SU-DHL-6 (cell line): ENCODE results near the gene HM13.

Experiments
- H2AFZ ChIP-seq: fragments of 200-600 bp; sonication (generic); 2 replicates; pipeline ENCODE4 v1.6.1; 2014; ENCODE audit warnings: low read depth, mild to moderate bottlenecking, moderate library complexity, mixed read lengths, antibody characterized with exemption, low read length; ENCODE audit not compliant: severe bottlenecking
- H3F3A ChIP-seq: fragments of 200-600 bp; shearing (Covaris generic); 2 replicates; pipeline ENCODE4 v1.6.0; 2016; ENCODE audit warnings: antibody characterized with exemption, mild to moderate bottlenecking; ENCODE audit not compliant: insufficient read depth
- H3K27ac ChIP-seq: fragments of 200-600 bp; sonication (generic); 2 replicates; pipeline ENCODE4 v1.5.1; 2016; ENCODE audit warnings: low read depth, mild to moderate bottlenecking, low read length, moderate library complexity, mixed read lengths
- H3K27me3 ChIP-seq: fragments of 200-600 bp; sonication (generic), shearing (Covaris generic); 2 replicates; pipeline ENCODE4 v1.6.0; 2014; ENCODE audit warnings: mild to moderate bottlenecking, low read length
- H3K36me3 ChIP-seq: fragments of 200-600 bp; sonication (generic); 2 replicates; pipeline ENCODE4 v1.6.1; 2014; ENCODE audit warnings: mild to moderate bottlenecking, low read length, mixed read lengths
- H3K4me2 ChIP-seq: fragments of 300-600, 200-600 bp; shearing (Covaris generic), sonication (generic); 2 replicates; pipeline ENCODE4 v1.6.0; 2014; ENCODE audit warnings: low read length, low read depth, mild to moderate bottlenecking; ENCODE audit not compliant: poor library complexity, severe bottlenecking
- H3K4me3 ChIP-seq: fragments of 200-600 bp; sonication (generic); 2 replicates; pipeline ENCODE4 v1.5.1; 2014; ENCODE audit warnings: antibody characterized with exemption, low read length, mild to moderate bottlenecking, mixed read lengths; ENCODE audit not compliant: insufficient read depth, poor library complexity, severe bottlenecking
- H3K79me2 ChIP-seq: fragments of 200-600 bp; sonication (generic); 2 replicates; pipeline ENCODE4 v1.6.1; 2014; ENCODE audit warnings: mild to moderate bottlenecking, low read length, moderate library complexity; ENCODE audit not compliant: insufficient read depth
- H3K9ac ChIP-seq: fragments of 200-600 bp; sonication (generic); 2 replicates; pipeline ENCODE4 v1.7.0; 2014; ENCODE audit warnings: mild to moderate bottlenecking, low read length
- H3K9me2 ChIP-seq: fragments of 200-600 bp; sonication (generic); replicated peaks from 2 replicates; pipeline ENCODE4 v1.6.1; 2014; ENCODE audit warnings: low read length; ENCODE audit not compliant: insufficient read depth
- H3K9me3 ChIP-seq: fragments of 200-600 bp; sonication (generic); 2 replicates; pipeline ENCODE4 v1.6.1; 2014; ENCODE audit warnings: low read length, mixed read lengths; ENCODE audit not compliant: insufficient read depth
- H4K20me1 ChIP-seq: fragments of 200-600 bp; sonication (generic); 2 replicates; pipeline ENCODE4 v1.6.1; 2014; ENCODE audit warnings: low read depth, mild to moderate bottlenecking, antibody characterized with exemption, low read length, moderate library complexity, mixed read lengths
- CTCF ChIP-seq: fragments of 200-600 bp; sonication (generic); IDR thresholded peaks from one replicate; pipeline ENCODE4 v1.5.1; 2017; ENCODE audit warnings: antibody characterized with exemption, mild to moderate bottlenecking, low read length, moderate library complexity; ENCODE audit not compliant: insufficient read depth, poor library complexity, severe bottlenecking
- EZH2phosphoT487 ChIP-seq: fragments of 200-600 bp; sonication (generic), shearing (Covaris generic); conservative IDR thresholded peaks from 2 replicates; pipeline ENCODE4 v1.6.1; 2018; ENCODE audit warnings: mild to moderate bottlenecking, antibody characterized with exemption, low read length, moderate library complexity, mixed read lengths

The HM13 gene

GRCh38 chr20:31570735-31571617 lies 56.7 kb downstream of the HM13 start:
- H3K9me3 ChIP-seq, result no peaks in the 10 kb centered on the region
- TF ChIP-seq EZH2phosphoT487 (no peak), CTCF (no peak)
- H3K4me2 ChIP-seq, result no peak overlapping the region
- no peaks in the 10 kb centered on the region for H3K36me3 ChIP-seq
- no peaks in the 10 kb centered on the region for H3K27me3 ChIP-seq
- H3K9ac ChIP-seq, result no peak overlapping the region
- no peaks in the 10 kb centered on the region for H4K20me1 ChIP-seq
- H3K4me3 ChIP-seq, result no peak overlapping the region
- H3K79me2 ChIP-seq, result no peaks in the 10 kb centered on the region
- no peaks in the 10 kb centered on the region for H3K9me2 ChIP-seq
- H3K27ac ChIP-seq, result peak overlapping the region; percentile 16; the same call in 1 of the 2 replicates
- H3F3A ChIP-seq, result peaks cover 35% of the 10 kb centered on the region
- no peak overlapping the region for H2AFZ ChIP-seq

GRCh38 chr20:31572042-31572700 lies 57.9 kb downstream of the HM13 start:
- Histone ChIP-seq H3K9me2 (no peaks in the 10 kb centered on the region), H3K36me3 (no peaks in the 10 kb centered on the region), H3K9me3 (no peaks in the 10 kb centered on the region), H4K20me1 (no peaks in the 10 kb centered on the region), H3K4me3 (peak overlapping the region; percentile 66), H3K79me2 (no peaks in the 10 kb centered on the region), H3K27ac (peak overlapping the region; percentile 80), H3K27me3 (no peaks in the 10 kb centered on the region), H3K4me2 (peak overlapping the region; percentile 69), H3F3A (peaks cover 29% of the 10 kb centered on the region), H2AFZ (peak overlapping the region; percentile 55), H3K9ac (peak overlapping the region; percentile 78)
- no peak for TF ChIP-seq EZH2phosphoT487
- TF ChIP-seq CTCF, result no peak

GRCh38 chr20:31572701-31573554 lies 58.7 kb downstream of the HM13 start:
- no peaks in the 10 kb centered on the region for H3K79me2 ChIP-seq
- H3K9ac ChIP-seq, result peak overlapping the region; percentile 78
- no peaks in the 10 kb centered on the region for H3K36me3 ChIP-seq
- peak overlapping the region; percentile 69 for H3K4me2 ChIP-seq
- H3K4me3 ChIP-seq, result peak overlapping the region; percentile 79
- no peaks in the 10 kb centered on the region for H3K9me3 ChIP-seq
- TF ChIP-seq EZH2phosphoT487, result no peak
- TF ChIP-seq CTCF, result no peak
- H4K20me1 ChIP-seq, result no peaks in the 10 kb centered on the region
- no peaks in the 10 kb centered on the region for H3K27me3 ChIP-seq
- no peaks in the 10 kb centered on the region for H3K9me2 ChIP-seq
- H3K27ac ChIP-seq, result peak overlapping the region; percentile 80
- peak overlapping the region; percentile 90 for H2AFZ ChIP-seq
- peaks cover 21% of the 10 kb centered on the region for H3F3A ChIP-seq
